Breast epithelium (tissue), 3 donors: ENCODE measurements around the gene MYO6.
"Not testable (repeated sequence)": the region's sequence is repeated elsewhere in the genome, so short reads cannot be mapped to it uniquely, and the experiment has no call there.

ENCODE experiments used
- CTCF ChIP-seq, 3 donors: fragments of 450-650 bp; IDR thresholded peaks; one replicate each; pipeline ENCODE4 v1.5.1; 2016 to 2017; ENCODE audit warnings: antibody characterized with exemption in 3 of 3, mild to moderate bottlenecking in 3 of 3, moderate library complexity in 3 of 3
- POLR2A ChIP-seq: fragments of 450-650 bp; IDR thresholded peaks from one replicate; pipeline ENCODE4 v1.6.1; 2016; ENCODE audit warnings: antibody characterized with exemption, mild to moderate bottlenecking, moderate library complexity

- TF ChIP-seq POLR2A; CTCF (IDR thresholded peaks at IDR 0.05): not testable (repeated sequence)
Measured at GRCh38 chr6:75708334-75708733, 40.7 kb upstream of the MYO6 start.
